ENCODE data around the gene ORMDL3.

Gene ORMDL3

DNA sequence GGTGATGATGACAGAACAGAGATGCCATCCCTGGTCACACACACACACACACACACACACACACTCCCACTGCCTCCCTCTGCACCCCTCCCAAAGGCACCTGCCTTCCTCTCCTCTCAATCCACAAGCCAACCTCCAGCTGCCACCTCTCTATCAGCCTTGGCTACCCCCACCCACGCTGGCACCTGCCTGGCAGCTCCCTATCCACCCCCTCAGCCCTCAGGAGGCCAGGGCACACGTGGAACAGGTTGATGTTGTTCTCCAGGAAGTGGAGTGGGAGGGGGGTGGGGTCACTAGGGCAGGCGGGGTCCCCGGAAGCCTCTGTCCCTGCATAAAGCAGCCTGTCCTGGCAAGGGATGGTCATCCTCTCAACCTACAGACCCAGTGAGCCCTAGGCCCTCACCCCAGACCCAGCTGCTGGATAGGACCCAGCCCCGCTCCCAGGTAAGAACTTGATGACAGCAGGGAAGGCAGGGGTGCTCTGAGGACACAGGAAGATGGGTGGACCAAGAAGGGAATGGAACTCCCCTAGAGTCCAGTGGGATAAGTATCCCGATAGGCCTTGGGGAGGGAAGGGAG, 35.3 kb upstream of the ORMDL3 start, which contains the start of gene GSDMA:
TSS of gene GSDMA (plus strand) at position 363 of the 579 bp plus-strand sequence. CDS start 2,684 bp downstream, outside the sequence.
- Histone ChIP-seq H3K4me2 (ENCODE audit: low read length) (no peak within 1 kb of the TSS), H3K27me3 (ENCODE audit: low read depth, low read length) (0 out of 2 replicates have a peak, but pooled peaks cover 9% of the 10 kb centered on the region), H3K79me2 (ENCODE audit: low read length) (no peaks in the 10 kb centered on the region), H3K36me3 (replicated peaks; ENCODE audit: low read depth, low read length) (no peaks in the 10 kb centered on the region), H3K27ac (ENCODE audit: low read length) (no peak within 1 kb of the TSS), H3K9ac (ENCODE audit: low read length) (no peak within 1 kb of the TSS), H2AFZ (ENCODE audit: low read depth, low read length) (no peak within 1 kb of the TSS), H3K9me3 (ENCODE audit: insufficient read depth, low read length) (no peaks in the 10 kb centered on the region), H3K4me3 (ENCODE audit: low read length) (no peak within 1 kb of the TSS), H3K4me1 (ENCODE audit: low read length) (peaks cover 8% of the 10 kb centered on the region; the same call in 1 of the 2 replicates), H4K20me1 (ENCODE audit: insufficient read depth, low read length) (no peaks in the 10 kb centered on the region)
- TF ChIP-seq EZH2phosphoT487 (IDR thresholded peaks at IDR 0.05; ENCODE audit: low read depth) (no peak), CTCF (IDR thresholded peaks at IDR 0.05; ENCODE audit: low read depth, low read length) (no peak)

DNA sequence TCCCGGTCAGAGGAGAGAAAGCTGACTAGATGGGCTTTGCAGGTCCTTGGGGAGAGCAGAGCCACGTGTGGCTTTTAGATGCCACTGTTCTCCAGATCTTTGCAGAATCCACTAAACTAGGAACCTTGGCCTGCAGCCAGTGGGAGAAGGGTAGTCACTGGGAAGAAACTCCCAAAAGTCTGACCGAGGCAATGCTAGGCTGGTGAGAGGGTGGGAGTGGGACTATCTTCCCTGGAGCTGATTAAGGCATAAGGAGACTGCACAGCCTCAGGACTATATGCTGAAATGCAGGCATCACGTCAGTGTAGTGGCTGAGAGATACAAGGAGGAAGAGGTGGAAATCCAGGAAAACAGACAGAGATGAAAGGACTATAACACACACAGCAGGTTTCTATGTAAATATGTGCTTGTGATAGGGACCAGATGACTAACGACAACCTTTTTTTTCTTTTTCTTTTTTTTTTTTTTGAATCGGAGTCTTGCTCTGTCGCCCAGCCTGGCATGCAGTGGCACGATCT, 33.2 kb upstream of the ORMDL3 start:
- H3K27me3 ChIP-seq (ENCODE audit: low read depth, low read length): 0 out of 2 replicates have a peak, but pooled peaks cover 5% of the 10 kb centered on the region
- H3K27ac ChIP-seq (ENCODE audit: low read length): no peak overlapping the region
- no peak overlapping the region for H3K4me2 ChIP-seq (ENCODE audit: low read length)
- H3K9me3 ChIP-seq (ENCODE audit: insufficient read depth, low read length): no peaks in the 10 kb centered on the region
- no peak overlapping the region for H3K9ac ChIP-seq (ENCODE audit: low read length)
- no peak overlapping the region for H2AFZ ChIP-seq (ENCODE audit: low read depth, low read length)
- no peak for TF ChIP-seq CTCF (IDR thresholded peaks at IDR 0.05; ENCODE audit: low read depth, low read length)
- TF ChIP-seq EZH2phosphoT487 (IDR thresholded peaks at IDR 0.05; ENCODE audit: low read depth): no peak
- no peaks in the 10 kb centered on the region for H3K36me3 ChIP-seq (replicated peaks; ENCODE audit: low read depth, low read length)
- H3K4me3 ChIP-seq (ENCODE audit: low read length): no peak overlapping the region
- no peaks in the 10 kb centered on the region for H3K79me2 ChIP-seq (ENCODE audit: low read length)
- H4K20me1 ChIP-seq (ENCODE audit: insufficient read depth, low read length): no peaks in the 10 kb centered on the region
- peaks cover 8% of the 10 kb centered on the region; the same call in 1 of the 2 replicates for H3K4me1 ChIP-seq (ENCODE audit: low read length)

- H3K4me2 ChIP-seq (ENCODE audit: low read length): no peak overlapping the region
- H3K9ac ChIP-seq (ENCODE audit: low read length): no peak overlapping the region
- no peak overlapping the region for H2AFZ ChIP-seq (ENCODE audit: low read depth, low read length)
- H3K9me3 ChIP-seq (ENCODE audit: insufficient read depth, low read length): no peaks in the 10 kb centered on the region
- no peak overlapping the region for H3K27ac ChIP-seq (ENCODE audit: low read length)
- H3K4me1 ChIP-seq (ENCODE audit: low read length): peaks cover 15% of the 10 kb centered on the region; the same call in 1 of the 2 replicates
- H3K4me3 ChIP-seq (ENCODE audit: low read length): no peak overlapping the region
- TF ChIP-seq EZH2phosphoT487 (IDR thresholded peaks at IDR 0.05; ENCODE audit: low read depth) (no peak), CTCF (IDR thresholded peaks at IDR 0.05; ENCODE audit: low read depth, low read length) (no peak)
- no peaks in the 10 kb centered on the region for H3K79me2 ChIP-seq (ENCODE audit: low read length)
- no peaks in the 10 kb centered on the region for H3K36me3 ChIP-seq (replicated peaks; ENCODE audit: low read depth, low read length)
- H3K27me3 ChIP-seq (ENCODE audit: low read depth, low read length): peaks cover 10% of the 10 kb centered on the region; the same call in 1 of the 2 replicates
- no peaks in the 10 kb centered on the region for H4K20me1 ChIP-seq (ENCODE audit: insufficient read depth, low read length)
These were observed 28.4 kb upstream of the ORMDL3 start for GRCh38 chr17:39955726-39956225.

DNA sequence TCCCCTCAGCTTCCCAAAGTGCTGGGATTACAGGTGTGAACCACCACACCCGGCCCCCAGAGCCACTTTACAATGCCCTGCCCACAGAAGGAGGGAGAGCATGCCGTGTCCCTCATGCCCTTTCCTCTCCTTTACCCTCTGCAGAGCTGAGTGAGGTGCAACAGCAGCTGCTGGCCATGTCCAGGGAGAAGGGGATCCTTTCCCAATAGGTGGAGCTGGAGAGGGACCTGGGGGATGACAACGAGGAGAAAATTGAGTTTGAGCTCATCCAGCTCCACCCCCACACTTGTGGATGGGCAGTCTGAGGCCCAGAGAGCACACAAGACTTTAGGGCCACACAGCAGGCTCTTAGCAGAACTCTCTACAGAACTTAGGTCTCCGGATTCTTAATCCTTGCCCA, 27.5 kb upstream of the ORMDL3 start:
- Histone ChIP-seq H3K4me1 (ENCODE audit: low read length) (peaks cover 15% of the 10 kb centered on the region; the same call in 1 of the 2 replicates), H3K9ac (ENCODE audit: low read length) (no peak overlapping the region), H3K9me3 (ENCODE audit: insufficient read depth, low read length) (no peaks in the 10 kb centered on the region), H3K36me3 (replicated peaks; ENCODE audit: low read depth, low read length) (no peaks in the 10 kb centered on the region), H3K27ac (ENCODE audit: low read length) (no peak overlapping the region), H4K20me1 (ENCODE audit: insufficient read depth, low read length) (no peaks in the 10 kb centered on the region), H3K4me2 (ENCODE audit: low read length) (no peak overlapping the region), H3K79me2 (ENCODE audit: low read length) (no peaks in the 10 kb centered on the region), H3K27me3 (ENCODE audit: low read depth, low read length) (peaks cover 7% of the 10 kb centered on the region; the same call in 1 of the 2 replicates), H2AFZ (ENCODE audit: low read depth, low read length) (no peak overlapping the region), H3K4me3 (ENCODE audit: low read length) (no peak overlapping the region)
- no peak for TF ChIP-seq CTCF (IDR thresholded peaks at IDR 0.05; ENCODE audit: low read depth, low read length)
- TF ChIP-seq EZH2phosphoT487 (IDR thresholded peaks at IDR 0.05; ENCODE audit: low read depth): no peak

Data from OCI-LY3 (cell line).